ENCODE data around the gene LYAR. TPM values are rescaled to one million over a fixed set of nuclear protein-coding genes. Genes with fewer than 3 reads are reported as not detected.
"Not testable (repeated sequence)": the region's sequence is repeated elsewhere in the genome, so short reads cannot be mapped to it uniquely, and the experiment has no call there.

LYAR gene
- polyA plus RNA-seq, 1 experiment, result 2.4 TPM

DNA sequence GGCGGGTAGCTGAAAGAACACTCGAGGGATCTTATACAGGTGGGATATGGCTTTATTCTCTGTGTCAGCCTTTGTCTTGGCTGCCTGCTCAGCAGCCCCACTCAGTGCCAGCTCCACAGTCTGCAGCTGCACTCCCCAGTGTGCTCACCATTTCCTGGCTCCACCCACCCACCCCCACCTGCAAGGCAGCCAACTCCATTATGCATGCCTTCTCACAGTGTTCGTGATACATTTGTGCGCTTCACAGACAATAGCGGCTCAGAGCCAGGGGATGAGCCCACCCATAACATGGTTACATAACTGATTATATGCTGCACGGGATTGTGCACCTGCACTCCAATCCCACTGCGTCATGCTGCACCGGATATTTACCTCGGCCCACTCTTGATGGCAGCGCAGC, 33.2 kb downstream of the LYAR start:
- no peak for TF ChIP-seq CTCF (IDR thresholded peaks at IDR 0.05; ENCODE audit: insufficient read depth, low read depth, low read length)
- no peak overlapping the region for H3K4me3 ChIP-seq (ENCODE audit: low read depth, low read length)
- ChIA-PET POLR2A (no interaction called here), CTCF (no interaction called here)
- H3K36me3 ChIP-seq (ENCODE audit: control insufficient read depth, insufficient read depth, low read length), result no peaks in the 10 kb centered on the region
- DNase-seq (ENCODE audit: low read depth), result no peak
- peaks cover 8% of the 10 kb centered on the region for H3K27me3 ChIP-seq (ENCODE audit: control insufficient read depth, insufficient read depth, low read length)

DNA sequence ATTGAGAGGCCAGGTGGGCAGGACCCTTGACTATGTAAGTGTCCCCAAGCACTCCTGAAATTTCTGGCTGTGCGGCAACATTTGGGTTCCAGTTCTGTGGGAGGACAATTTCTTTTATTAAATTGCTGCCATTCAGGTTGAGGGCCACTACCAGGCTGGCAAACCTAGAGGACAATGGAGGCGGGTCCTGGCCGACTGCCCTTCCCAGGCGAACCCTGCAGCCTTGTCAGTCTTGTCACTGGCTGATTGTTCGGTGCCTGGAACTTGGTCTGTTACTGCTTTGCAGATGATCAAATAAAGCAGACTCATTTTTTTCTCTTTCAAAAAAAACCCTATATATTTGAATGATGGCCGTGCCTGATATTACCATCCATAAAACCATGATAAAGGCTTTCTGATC, 35.3 kb downstream of the LYAR start:
- no peak for TF ChIP-seq CTCF (IDR thresholded peaks at IDR 0.05; ENCODE audit: insufficient read depth, low read depth, low read length)
- CTCF ChIA-PET, result interaction anchor here (0.9 to 1.2 kb wide), 2 partner anchors 19 to 77 kb away, joined by 3 read pairs; no protein-coding TSS in a partner anchor

DNA sequence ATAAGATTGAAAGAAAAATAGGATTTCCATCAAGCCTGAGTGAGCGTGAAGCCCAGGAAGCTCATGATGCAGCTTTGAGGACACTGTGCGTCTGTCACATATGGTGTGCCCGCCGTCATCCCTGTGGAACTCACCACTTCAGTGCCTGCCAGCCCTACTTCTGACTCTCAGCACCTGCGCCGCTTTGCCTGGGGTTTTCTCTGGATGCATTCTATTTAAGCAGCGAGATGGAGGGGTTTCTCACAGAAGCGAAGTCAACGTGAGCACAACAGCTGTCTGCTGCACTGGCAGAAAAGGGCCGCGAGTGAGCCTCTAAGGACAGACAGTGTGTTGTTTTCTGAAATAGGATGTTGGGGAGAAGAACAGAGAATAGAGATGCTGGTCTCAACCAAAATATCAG, 35.8 kb downstream of the LYAR start:
- POLR2A ChIA-PET, result no interaction called here

More for the DNA sequence above, 35.3 kb downstream of the LYAR start:
- DNase-seq (ENCODE audit: low read depth), result no peak
- POLR2A ChIA-PET, result no interaction called here
- no peak overlapping the region for H3K4me3 ChIP-seq (ENCODE audit: low read depth, low read length)
- peaks cover 8% of the 10 kb centered on the region for H3K27me3 ChIP-seq (ENCODE audit: control insufficient read depth, insufficient read depth, low read length)
- no peaks in the 10 kb centered on the region for H3K36me3 ChIP-seq (ENCODE audit: control insufficient read depth, insufficient read depth, low read length)

DNA sequence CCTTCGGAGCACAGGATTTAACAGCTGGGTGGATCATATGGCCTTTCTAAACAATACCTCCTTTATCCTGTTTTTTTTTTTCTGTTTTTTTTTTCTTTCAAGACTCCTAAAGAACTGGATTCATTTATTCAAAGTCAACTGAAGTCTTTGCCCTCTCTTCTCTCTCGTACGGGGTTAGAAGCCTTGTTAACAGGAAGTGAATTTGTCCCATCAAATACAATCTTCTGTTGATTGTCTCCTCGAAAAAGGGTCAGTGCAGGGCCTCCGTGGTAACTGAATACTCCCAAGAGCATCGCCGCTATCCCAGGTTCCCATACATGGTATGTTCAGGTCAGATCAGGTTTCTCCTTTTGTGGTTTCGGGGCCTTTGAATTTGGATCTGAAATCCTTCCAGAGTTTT, 40.1 kb downstream of the LYAR start:
- H3K4me3 ChIP-seq (ENCODE audit: low read depth, low read length), result no peak overlapping the region
- peaks cover 2% of the 10 kb centered on the region; the same call in 1 of the 2 replicates for H3K36me3 ChIP-seq (ENCODE audit: control insufficient read depth, insufficient read depth, low read length)
- no peak for TF ChIP-seq CTCF (IDR thresholded peaks at IDR 0.05; ENCODE audit: insufficient read depth, low read depth, low read length)
- no peak for DNase-seq (ENCODE audit: low read depth)
- POLR2A ChIA-PET, result no interaction called here
- CTCF ChIA-PET, result interaction anchor here (2.4 kb wide), 1 partner anchor 87 kb away, joined by 14 read pairs; no protein-coding TSS in a partner anchor
- H3K27me3 ChIP-seq (ENCODE audit: control insufficient read depth, insufficient read depth, low read length), result peaks cover 2% of the 10 kb centered on the region

More for the DNA sequence above, 35.8 kb downstream of the LYAR start:
- Histone ChIP-seq H3K36me3 (ENCODE audit: control insufficient read depth, insufficient read depth, low read length) (no peaks in the 10 kb centered on the region), H3K27me3 (ENCODE audit: control insufficient read depth, insufficient read depth, low read length) (peaks cover 8% of the 10 kb centered on the region), H3K4me3 (ENCODE audit: low read depth, low read length) (no peak overlapping the region)
- DNase-seq (ENCODE audit: low read depth), result no peak
- CTCF ChIA-PET, result no interaction called here
- no peak for TF ChIP-seq CTCF (IDR thresholded peaks at IDR 0.05; ENCODE audit: insufficient read depth, low read depth, low read length)

DNA sequence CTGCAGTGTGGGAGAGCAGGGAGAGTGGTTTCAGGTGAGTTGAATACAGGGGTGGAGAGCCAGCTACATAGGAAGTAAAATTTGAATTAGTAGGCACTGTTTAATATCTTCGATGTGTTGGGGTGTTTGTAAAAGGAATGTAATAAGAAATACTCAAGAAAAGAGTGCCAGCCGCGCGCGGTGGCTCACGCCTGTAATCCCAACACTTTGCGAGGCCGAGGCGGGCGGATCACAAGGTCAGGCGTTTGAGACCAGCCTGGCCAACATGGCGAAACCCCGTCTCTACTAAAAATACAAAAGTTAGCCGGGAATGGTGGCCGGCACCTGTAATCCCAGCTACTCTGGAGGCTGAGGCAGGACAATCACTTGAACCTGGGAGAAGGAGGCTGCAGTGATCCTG, 40.6 kb downstream of the LYAR start:
- CTCF ChIA-PET, result interaction anchor here (2.2 to 2.4 kb wide), 2 partner anchors 11 to 87 kb away, joined by 14 to 16 read pairs; no protein-coding TSS in a partner anchor
- POLR2A ChIA-PET; H3K4me3 ChIP-seq (ENCODE audit: low read depth, low read length); DNase-seq (ENCODE audit: low read depth); H3K27me3 ChIP-seq (ENCODE audit: control insufficient read depth, insufficient read depth, low read length); H3K36me3 ChIP-seq (ENCODE audit: control insufficient read depth, insufficient read depth, low read length): not testable (repeated sequence)

DNA sequence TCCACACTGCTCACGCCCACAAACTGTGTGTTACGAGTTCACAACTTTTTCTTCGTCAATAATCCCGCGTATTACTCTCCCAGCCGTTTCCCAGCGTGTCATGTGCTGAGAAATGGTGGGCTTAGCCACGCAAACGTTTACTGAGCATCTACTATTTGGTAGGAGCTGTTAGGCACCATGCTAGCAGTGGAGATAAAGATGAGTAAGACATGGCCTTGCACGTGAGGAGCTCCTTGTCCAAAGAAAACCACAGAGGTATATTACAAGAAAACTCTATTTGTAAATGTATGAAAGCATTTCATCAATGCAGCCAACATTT, 41.1 kb downstream of the LYAR start:
- CTCF ChIA-PET, result interaction anchor here (0.5 to 2.4 kb wide), 3 partner anchors 11 to 88 kb away, joined by 7 to 16 read pairs (median 14); no protein-coding TSS in a partner anchor
- no peak for DNase-seq (ENCODE audit: low read depth)

More for the DNA sequence above, 41.1 kb downstream of the LYAR start:
- H3K4me3 ChIP-seq (ENCODE audit: low read depth, low read length), result peak overlapping the region; percentile 96
- TF ChIP-seq CTCF (IDR thresholded peaks at IDR 0.05; ENCODE audit: insufficient read depth, low read depth, low read length), result no peak
- no peaks in the 10 kb centered on the region for H3K27me3 ChIP-seq (ENCODE audit: control insufficient read depth, insufficient read depth, low read length)
- H3K36me3 ChIP-seq (ENCODE audit: control insufficient read depth, insufficient read depth, low read length), result peaks cover 4% of the 10 kb centered on the region
- POLR2A ChIA-PET, result no interaction called here
